CD4-positive, alpha-beta T cell treated with Interleukin-15 for 1 hour (primary cell): ENCODE data around the gene PDE4D.

Experiments
- DNase-seq: peaks from one replicate; pipeline ENCODE4 v3.0.0-alpha.2; 2020

Gene PDE4D

DNA sequence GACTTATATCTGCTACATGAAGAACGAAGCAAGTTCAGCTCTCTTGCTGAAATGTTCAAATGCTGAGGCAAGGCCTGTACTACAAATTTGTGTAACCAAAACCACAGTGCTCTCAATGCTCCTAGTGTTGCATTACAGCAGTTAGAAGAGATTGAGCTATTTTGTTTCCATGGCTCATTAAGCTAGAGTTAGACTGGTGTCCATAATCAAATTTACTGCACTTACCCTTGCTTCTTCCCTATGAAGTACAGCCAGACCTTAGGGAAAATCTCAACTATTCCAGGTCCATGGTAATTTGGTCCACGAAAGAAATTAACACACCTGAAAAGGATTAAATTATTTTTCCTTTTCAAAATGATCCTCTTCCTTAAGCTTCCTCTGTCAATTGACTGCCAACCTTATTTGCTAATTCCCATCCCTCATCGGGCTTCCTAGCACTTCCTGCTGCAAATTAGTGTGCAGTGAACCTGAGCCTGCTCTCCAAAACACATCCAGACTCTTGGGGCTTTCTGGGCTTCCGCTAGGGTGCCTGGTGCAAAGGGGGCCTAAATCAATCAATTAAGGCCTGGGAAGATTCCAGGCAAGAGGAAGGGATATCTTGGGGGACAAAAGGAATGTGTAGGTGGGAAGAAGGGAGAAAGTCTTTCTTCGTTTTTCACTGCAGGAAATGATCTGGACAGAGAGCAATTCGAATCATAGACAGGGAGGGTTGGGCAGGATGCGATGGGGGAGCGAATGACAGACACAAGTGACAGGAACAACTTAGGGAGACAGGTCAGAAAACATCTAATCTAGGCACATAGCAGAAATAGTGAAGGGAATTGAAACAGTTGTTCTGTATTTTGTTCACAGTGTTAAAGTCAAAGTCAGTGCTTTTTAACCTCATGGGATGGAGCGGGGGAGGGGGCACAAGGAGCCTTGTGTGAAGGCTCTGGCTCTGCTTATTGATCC, 768.2 kb downstream of the PDE4D start:
- DNase-seq: no peak

DNA sequence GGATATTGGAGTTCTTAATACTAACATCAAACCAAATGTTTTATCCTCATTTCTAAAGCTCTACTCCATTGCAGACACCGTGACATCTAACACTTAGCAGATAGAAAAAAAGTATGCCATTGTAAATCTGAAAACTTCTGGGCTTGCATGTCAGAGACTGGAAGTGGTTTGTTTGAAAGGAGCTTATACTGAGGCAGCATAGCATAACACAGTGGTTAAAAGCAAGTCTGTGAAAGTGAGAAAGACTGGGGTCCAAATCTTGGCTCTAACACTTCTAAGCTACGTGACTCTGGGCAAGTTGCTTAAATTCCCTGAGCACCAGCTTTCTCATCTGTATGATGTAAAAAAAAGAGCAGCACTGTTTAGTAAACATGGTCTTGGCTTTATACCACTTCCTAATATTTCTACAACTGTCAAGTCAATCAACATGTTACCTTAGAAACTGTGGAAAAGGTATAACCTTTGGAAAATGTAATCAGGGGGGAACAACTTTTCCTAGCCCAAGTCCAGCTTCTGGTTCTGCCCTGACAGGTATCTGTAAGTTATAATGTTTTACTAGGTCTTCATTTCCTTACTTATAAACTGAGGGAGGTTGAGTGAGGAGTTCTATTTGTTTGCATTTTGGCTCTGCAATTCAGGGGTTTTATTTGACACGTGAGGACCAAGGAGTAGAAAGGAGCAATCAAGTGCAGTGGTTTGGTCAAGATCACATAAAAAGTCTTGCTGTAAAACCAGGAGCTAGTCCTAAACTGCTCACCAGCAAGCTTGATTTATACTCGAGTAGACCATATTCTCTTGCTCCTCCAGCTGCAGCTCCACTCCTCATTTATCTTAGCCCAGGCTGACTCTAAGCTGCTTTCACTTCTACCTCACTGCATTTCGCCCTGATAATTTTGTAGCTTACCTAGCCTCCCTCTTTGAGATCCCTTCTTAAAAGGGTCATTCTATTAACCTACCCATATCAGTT, 769.6 kb downstream of the PDE4D start:
- no peak for DNase-seq

DNA sequence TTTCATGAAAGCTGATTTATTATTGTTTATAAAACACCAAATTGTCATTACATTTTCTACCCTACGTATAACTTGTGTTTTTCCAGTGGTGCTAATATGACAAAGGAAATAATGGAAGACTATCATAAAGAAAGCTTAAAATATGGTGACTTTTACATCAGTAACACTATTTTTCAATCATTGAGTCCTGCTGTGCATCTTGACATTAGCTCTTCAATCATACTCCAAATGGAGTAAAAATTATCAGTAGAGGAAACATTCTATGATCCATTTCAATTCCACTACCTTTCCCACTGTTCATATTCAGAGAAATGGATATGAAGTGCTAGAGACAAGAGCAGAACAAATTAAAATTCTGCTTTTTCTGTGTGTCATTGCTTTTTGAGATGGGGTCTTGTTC, 774.0 kb downstream of the PDE4D start:
- DNase-seq: no peak

DNA sequence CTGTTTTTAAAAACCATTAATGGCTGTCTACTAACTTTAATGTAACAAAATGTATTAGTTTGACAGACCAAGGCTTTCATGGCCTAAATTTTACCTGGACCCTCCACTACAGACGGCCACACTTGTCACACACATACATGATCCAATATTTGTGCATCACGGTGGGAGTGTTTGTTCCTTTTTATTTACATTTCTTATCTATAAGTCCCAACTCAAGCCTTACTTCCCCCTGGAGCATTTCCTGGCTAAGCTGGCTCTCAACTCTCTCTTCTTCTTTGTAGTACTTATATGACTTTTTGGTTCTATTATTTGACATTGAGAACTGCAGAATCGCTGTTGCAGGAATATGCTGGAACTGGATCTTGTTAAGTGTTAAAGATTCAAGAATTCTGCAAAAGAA, 776.2 kb downstream of the PDE4D start:
- DNase-seq: no peak

DNA sequence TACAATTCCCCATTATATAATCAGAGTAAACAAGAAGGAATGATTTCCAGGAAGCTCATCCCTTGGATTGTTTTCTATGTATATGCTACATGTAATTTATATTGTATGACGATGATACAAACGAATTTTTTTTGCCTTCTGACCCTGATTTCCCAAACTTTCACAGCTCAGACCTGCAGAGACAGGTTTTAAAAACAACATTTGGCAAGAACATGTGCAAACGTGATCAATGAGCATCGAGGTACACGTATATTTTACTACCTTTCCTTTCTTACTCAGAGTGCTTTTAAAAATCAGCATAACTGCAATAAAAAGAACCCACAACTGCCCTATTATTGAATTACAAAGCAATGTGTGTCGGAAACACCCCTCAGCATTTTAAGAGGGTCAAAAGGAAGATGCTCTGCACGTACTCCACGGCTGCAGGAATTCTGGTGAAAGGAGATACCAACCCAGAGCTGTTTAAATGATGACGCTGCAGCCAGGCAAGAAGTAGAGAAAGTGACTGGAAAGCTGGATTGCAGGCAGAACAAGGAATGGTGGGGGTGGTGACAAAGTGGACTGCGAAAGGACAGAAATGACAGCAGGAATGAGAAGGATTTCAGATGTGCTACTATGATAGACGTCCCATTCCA, 777.2 kb downstream of the PDE4D start:
- no peak for DNase-seq

DNA sequence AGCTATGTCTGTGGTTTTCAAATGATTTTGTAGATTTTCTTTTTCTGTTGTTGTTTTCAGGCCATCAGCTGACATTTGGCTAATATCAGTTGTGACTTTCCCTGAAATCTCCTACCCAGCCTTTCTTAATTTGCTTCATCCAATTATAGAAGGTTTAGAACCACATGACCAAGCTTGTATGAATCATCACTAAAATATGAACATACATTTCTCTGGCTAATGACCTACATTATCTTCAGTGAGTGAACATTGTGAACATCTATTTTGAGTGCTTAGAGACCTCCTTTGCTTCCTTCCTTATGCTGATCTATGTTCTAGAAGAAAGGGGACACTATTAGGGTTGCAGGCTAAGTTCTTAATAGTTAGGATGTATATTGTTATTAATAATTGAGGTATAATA, 778.2 kb downstream of the PDE4D start:
- DNase-seq: no peak

DNA sequence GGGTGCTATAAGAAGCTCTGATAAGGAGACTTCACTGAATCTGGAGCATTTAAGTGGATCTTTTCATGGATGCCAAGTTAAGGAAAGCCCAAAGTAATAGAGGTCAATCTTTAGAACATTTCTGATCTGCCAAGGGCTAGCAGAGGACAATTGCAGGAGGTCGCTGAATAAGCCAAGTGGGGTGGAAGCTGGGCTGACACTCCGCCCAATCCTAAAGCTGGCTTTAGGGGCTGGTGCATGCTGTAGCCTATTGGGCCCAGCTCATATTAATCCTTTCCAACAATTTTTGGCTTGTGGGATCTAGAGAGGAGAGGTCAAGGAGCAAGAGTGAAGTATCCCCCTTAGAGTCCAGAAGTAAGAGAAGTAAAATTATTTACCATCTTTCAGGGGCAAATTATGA, 784.1 kb downstream of the PDE4D start:
- no peak for DNase-seq

DNA sequence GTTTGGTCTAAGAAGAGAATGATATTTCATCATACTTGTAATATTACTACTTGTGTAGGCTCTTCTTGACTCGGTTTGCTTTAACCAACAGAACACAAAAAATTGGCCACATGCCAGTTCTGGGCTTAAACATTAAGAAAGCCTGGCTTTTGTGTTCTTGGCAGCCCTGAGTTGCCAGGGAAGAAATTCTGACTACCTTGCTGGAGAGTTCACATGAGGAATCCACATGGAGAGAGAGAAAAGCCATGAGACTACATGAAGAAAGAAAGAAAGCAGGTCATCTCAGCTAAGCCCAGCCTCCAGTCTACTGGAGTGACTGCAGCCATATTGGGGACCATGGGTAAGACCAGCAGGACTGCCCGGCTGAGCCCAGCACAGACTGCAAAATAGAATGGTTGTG, 785.8 kb downstream of the PDE4D start:
- DNase-seq: no peak

DNA sequence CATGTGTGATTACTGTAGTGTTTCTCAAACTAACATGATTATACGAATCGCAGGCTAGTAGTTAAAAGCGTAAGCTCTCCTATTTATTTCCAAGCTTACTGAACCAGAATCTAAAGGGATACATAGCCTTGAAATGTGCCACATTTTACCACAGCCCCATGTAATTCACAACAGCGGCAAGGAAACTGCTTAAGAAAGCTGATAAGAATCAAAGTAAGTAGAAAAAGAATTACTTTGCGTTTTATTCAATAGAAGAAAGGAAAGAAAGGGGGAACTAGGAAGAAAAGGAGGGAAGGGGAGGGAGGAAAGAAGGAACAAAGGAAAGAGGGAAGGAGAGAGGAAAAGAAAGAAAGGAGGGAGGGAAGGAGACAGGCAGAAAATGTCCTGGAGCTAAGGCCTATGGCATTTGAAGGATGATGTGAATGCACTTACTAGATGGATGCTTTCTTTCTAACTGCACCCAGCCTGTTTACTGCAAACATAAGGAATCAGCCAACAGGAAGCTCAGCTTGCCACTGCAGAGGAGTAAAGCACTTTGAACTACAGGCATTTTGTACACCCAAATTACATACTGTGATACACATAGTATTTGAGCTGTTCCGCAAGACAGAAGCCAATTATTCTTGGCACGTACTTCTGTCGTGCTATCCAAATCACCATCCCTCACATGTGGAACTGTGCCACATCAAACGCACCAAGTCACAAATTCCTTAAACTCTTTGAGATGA, 789.0 kb downstream of the PDE4D start:
- DNase-seq: no peak

DNA sequence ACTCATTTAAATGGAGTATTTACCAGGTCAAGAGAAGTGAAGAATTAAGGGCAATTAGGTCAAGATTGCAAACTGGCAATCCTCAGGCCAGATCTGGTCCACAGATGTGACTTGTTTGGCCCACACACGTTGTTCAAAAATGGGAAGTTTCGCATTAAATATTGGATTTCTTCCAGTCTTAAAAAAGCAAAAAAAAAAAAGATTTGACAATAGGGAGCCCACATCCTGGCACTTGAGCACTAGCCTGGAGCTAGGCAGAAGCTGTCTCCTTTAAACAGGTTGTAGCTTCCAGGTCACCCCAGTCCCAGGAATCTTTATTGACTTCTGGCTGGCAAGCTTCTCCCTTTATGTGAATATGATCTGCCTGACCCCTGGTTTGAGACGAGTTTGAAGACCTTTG, 790.2 kb downstream of the PDE4D start:
- DNase-seq: no peak

DNA sequence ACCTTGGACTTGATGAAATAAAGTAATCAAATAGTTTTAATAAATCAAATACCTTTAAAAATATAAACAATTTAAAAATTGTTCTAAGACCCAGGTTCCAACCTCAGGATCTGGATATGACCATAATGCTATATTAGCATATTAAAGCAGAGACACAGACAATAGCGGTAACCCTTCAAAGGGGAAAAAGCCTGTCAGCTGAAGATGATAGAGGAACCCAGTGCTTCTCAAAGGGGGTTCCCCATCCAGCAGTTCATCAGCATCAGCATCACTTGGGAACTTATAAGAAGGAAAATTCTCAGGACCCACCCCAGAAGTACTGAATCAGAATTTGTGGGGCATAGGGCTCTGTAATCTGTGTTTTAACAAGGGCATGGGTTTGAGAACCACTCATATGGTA, 791.1 kb downstream of the PDE4D start:
- DNase-seq: no peak

DNA sequence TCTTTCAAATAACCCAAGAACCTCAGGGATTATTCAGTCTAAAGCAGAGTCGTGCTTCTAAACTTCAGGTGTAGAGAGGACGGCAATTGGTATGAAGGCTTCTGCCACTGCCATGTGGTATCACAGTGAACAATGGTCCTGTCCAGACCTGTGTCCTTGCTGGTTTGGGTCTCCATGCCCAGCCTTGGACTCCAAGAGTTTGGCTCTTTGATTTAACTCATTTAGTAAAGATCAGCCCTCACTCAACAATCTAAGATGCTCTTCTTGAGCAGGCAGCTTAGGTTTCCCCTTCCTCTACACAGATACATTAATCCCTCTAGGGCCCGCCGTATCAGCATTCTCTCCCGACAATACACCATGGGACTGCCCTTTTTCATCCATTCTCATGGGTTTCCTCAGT, 792.7 kb downstream of the PDE4D start:
- no peak for DNase-seq

DNA sequence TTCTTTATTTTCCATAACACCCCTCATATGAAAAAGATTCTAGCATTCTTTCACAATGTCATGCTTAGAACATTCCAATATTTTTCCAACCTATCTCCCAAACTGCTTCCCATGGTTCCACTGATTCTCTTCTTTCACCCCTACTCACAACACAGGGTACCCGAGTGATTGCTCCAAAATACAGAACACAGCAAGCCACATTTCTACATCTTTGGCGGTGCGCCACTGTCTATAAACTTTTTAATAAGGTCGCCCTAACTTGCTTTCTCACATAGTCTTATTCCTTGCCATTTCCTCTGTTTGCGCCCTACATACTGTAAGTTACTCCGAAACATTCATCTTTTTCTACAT, 793.6 kb downstream of the PDE4D start:
- no peak for DNase-seq

DNA sequence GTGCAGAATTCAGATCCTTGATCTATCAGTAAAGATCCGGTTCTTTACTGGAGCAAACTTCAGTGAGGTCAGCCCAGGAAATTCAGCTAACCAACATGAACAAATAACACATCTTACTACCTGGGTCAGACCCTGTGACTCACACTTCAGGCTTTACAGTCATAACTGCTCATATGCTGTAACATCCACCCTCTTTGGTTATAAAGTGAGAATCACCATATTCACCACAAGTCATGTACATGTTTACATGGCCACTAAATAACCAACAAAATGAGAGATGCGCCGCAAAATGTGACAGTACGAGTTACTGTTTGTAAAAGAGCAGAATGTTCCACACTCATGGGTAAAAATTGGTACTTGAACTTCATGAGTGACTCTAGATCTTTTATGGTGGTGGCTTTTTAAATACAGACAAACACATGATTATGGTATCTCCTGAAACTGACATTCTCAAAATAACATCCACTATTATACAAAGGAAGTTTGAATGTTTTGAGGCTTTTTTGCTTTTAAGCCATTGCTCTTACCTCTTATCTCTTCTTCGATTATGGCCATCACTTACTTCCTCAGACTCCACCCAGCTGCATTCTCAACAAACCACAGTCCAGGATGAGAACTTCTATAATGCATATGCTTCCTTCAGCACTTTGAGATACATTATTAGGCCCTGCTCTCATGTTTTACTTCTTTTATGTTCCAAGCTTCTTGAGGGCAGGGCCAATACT, 794.1 kb downstream of the PDE4D start:
- peak; percentile 29 for DNase-seq

DNA sequence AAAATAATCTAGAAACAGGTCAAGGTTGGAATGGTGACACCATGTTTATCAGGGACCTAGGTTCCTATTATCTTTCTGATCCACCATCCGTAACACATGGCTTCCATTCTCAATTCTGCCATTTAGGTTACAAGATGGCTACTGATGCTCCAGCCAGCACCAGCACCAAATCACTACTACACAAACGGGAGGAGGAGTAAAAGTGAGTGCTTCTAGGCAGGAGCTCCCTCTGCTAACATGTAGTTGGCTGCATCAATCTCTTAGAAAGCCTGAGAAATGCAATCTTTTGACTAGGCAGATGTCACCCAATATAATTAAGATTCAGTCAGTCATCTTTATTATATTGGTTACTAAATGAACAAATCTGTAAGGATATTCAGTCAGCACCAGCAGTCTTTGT, 794.8 kb downstream of the PDE4D start:
- DNase-seq: no peak

DNA sequence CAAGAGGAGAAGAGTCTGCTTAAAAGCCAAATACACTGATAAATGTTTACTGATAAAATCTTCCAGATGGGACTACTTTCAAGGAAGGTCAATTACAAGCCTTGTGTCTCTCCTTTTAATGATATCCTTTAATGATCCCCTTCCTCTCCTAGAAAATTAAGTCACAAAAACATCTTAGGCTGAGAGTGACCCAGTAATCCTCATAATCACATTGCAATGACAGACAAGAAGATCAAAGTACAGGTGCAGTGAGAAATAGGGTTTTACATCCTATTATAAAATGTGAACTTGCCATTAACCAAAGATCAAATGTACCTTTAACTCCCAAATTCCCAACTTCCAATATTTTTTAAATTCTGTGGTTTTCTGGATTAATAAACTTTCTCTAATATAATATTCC, 795.8 kb downstream of the PDE4D start:
- DNase-seq: no peak

DNA sequence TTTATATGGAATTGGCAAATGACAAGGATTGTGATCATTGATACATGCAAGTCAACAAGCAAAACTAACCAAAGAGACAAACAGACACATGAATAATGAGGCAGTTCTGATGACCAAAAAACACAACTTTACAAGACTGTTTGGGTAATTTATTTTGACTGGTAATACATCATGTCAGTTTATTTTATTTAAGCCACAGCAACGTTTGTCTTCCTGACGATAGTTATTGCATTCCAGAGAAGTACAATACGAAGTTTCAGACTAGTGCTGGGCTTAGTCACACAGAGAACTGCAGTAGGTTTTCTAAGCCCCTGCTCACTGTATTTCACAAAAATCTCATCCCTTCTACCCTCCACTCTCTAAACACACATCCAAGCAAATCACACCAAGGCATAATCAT, 796.4 kb downstream of the PDE4D start:
- DNase-seq: no peak

DNA sequence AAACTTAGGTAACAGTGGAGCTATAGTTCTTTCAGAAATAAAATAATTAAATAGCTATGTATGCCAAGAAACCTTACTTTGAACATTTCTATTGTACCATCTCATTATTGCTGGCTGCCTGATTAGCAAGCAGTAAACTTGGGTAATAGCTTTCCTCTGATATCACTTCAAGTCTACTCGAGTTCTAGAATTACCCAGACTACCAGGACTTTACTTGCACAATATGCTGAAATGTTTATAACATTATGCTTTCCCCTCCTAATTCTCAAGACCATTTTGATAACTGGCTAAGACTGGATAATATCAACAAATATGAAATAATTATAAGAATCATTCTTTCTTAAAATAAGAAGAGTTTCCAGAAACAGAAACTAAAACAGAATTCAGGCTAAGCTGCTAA, 798.0 kb downstream of the PDE4D start:
- no peak for DNase-seq

DNA sequence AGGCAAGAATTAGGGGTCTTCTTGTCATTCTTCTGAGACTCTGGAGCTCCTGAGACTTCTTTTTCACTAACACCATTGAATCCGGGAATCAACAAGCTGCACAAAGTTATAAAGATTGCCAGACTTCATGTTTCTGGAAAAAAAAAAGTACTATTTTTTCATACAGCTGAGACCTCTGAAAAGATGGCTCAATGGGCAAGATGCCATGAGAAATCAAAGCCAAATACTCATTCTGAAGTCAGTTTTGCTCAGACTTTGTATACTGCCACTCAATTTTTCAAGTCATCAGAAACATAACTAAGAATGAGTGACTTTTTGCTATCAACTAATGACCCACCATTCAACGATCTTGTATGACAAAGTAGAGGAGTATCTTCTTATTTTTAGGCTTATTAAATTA, 798.7 kb downstream of the PDE4D start:
- DNase-seq: no peak

DNA sequence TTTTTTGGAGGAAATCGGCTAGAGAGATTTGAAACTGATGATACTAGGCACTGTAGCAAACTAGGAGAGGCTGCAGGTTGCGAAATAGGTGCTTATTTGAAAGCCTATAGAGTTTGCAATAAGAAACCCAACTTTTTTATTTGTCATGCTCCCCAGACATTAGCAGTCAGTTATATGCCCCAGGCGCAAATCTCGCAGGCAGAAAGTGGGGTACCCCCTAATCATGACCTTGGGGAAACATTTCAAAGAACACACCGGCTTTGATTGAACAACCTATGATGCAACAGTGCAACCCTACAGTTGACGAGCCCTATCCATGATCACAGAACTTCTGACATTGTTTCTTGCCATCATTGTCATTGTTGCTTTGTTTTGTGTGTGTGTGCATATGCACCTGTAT, 800.2 kb downstream of the PDE4D start:
- no peak for DNase-seq

DNA sequence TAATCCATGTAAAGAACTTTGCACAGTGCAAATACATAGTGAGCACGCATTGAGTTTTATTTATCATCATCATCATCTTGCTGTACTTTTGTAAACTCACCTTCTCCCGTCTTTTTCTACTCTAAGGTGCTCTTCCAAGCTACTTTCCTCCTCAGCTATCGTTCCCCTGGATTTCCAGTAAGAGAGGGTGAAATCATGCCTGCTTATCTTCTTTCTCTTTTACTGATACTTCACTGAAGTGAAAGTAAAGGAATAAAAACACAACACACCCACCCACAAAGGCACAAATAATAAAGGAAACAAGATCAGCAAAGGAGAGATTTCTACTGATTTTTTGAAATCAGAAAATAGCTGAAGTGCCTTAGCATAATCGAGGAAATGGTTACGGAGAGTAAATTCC, 800.8 kb downstream of the PDE4D start:
- no peak for DNase-seq

DNA sequence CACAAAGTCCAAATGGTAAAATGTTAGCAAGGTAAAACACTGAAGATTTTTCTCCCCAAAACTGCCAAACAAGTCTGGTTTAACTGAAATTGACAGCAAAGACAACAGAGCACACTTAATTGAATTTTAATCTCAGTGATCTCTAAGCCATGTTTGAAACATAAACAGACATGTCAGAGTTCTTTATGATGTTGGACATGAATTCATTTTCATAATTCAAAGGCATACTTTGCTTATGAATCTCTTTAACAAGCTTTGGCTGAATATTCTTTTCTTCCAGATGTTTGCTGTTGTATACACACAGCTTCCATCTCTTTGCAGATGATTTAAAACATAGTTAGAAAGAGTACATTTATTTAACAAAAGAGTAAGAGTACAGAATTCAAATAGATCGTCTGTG, 801.6 kb downstream of the PDE4D start:
- DNase-seq: no peak
